Measurements from ENCODE around the gene MAZ.
A peak's percentile ranks its signal among the peaks of the same experiment; 100 is the strongest.

MAZ gene

DNA sequence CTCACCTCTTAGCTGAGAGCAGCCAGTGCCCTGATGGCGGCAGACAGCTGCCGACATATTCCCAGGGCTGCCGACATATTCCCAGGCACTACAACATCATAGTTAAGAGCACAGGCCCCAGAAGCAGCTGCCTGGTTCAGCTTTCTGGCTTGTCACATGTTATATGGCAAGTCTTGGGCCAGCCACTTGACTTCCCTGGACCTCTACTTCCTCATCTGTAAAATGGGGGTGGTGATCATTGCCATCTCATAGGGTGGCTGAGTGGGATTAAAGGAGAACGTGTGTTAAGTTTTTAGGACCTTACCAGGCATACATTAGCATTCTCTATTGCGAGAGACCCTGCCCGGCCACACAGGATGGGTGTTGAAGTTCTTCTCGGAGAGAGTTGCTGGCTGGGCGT is 37.6 kb downstream of the MAZ start:
- TF ChIP-seq, protein P1, sequence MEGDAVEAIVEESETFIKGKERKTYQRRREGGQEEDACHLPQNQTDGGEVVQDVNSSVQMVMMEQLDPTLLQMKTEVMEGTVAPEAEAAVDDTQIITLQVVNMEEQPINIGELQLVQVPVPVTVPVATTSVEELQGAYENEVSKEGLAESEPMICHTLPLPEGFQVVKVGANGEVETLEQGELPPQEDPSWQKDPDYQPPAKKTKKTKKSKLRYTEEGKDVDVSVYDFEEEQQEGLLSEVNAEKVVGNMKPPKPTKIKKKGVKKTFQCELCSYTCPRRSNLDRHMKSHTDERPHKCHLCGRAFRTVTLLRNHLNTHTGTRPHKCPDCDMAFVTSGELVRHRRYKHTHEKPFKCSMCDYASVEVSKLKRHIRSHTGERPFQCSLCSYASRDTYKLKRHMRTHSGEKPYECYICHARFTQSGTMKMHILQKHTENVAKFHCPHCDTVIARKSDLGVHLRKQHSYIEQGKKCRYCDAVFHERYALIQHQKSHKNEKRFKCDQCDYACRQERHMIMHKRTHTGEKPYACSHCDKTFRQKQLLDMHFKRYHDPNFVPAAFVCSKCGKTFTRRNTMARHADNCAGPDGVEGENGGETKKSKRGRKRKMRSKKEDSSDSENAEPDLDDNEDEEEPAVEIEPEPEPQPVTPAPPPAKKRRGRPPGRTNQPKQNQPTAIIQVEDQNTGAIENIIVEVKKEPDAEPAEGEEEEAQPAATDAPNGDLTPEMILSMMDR (IDR thresholded peaks at IDR 0.05; ENCODE audit: borderline replicate concordance, insufficient read depth, low read depth, low read length) = no peak
- no peak overlapping the region for H3K4me3 ChIP-seq (ENCODE audit: low read depth, low read length)

DNA sequence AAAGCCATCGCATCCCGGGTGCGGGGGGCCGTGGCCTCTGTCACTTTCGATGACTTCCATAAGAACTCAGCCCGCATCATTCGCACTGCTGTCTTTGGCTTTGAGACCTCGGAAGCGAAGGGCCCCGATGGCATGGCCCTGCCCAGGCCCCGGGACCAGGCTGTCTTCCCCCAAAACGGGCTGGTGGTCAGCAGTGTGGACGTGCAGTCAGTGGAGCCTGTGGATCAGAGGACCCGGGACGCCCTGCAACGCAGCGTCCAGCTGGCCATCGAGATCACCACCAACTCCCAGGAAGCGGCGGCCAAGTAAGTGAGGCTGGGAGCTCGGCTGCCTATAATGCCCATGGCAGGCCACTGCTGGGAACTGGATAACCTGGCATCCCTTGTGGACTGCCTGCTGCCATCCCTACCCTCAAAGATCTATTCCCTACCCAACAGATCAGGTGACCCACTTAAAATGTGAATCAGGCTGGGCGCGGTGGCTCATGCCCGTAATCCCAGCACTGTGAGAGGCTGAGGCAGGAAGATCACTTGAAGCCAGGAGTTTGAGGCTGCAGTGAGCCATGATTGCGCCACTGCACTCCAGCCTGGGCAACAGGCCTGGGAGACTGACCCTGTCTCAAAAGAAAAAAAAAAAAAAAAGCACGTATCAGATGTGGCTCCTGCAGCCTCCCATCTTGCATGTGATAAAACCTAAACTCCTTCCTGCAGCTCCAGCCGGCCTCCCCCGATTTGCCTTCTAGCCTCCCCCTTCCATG is 38.4 kb downstream of the MAZ start:
- no peak overlapping the region for H3K4me3 ChIP-seq (ENCODE audit: low read depth, low read length)
- TF ChIP-seq, protein P1 (IDR thresholded peaks at IDR 0.05; ENCODE audit: borderline replicate concordance, insufficient read depth, low read depth, low read length) = no peak

DNA sequence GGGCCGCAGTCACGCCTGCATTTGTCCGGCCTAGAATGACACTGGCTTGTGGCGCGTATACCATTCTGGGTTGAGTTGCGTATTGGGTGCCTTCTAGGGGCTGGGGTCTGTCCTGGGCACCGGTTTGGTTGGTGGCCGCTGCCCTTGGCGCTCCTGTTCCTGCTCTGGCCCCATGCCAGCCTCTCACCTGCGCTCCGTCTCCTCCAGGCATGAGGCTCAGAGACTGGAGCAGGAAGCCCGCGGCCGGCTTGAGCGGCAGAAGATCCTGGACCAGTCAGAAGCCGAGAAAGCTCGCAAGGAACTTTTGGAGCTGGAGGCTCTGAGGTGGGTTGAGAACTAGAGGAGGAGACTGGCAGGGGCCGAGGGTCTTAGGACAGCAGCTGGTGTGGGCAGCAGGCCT is 39.3 kb downstream of the MAZ start:
- no peak overlapping the region for H3K4me3 ChIP-seq (ENCODE audit: low read depth, low read length)
- TF ChIP-seq, protein P1 (IDR thresholded peaks at IDR 0.05; ENCODE audit: borderline replicate concordance, insufficient read depth, low read depth, low read length) = no peak

DNA sequence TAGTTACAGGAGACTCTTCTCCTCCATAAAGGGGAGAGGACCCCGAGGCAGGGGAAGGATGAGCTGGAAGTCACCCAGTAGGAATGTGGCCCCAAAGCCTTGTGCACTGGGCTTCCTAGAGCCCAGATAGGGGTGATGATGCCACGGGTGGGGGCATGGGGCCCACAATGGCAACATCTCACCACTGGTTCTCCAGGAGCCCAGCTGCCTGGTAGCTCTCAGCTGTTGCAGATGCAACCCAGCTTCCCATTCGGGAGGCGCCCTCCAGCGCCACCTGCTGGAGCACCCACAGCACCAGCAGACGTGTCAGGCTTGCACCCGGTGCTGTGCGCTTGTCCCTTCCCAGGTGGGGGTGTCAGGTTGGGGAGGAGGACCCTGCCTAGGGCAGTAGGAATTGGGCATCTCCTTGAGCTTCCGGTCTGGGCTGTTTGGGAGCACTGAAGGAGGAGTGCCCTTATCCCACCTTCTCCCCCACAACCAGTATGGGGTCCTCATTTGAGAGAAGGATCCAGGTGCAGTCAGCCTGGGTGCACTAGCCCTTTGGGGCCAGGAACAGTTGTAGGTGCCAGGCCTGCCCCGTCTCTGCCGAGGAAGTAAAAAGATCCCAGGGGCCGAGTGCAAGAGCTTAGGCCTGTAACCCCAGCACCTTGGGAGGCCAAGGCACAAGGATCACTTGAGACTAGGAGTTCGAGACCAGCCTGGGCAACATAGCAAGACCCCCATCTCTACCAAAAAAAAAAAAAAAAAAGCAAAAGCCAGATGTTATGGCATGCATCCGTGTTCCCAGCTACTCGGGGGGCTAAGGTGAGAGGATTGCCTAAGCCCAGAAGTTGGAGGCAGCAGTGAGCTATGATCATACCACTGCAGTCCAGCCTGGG is 42.3 kb downstream of the MAZ start:
- no peak overlapping the region for H3K4me3 ChIP-seq (ENCODE audit: low read depth, low read length)
- TF ChIP-seq, protein P1 (IDR thresholded peaks at IDR 0.05; ENCODE audit: borderline replicate concordance, insufficient read depth, low read depth, low read length) = peak; percentile 99

DNA sequence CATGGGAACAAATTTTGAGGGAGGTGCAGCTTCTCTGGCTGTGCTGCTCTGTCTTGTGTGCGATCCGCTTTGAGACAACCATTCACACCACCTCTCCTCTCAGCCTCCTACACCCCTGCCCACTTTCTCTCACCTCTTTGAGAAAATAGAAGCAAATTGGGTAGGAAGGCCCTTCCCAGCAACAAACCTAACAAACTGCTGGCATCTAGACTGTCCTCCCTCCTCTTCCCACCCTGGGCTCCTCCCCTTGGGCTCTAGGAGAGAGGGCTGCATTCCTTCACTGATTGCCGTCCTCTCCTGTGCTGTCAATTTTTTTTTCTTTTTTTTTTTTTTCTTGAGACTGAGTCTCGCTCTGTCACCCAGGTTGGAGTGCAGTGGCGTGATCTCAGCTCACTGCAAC is 43.2 kb downstream of the MAZ start:
- TF ChIP-seq, protein P1 (IDR thresholded peaks at IDR 0.05; ENCODE audit: borderline replicate concordance, insufficient read depth, low read depth, low read length) = no peak
- H3K4me3 ChIP-seq (ENCODE audit: low read depth, low read length) = no peak overlapping the region

DNA sequence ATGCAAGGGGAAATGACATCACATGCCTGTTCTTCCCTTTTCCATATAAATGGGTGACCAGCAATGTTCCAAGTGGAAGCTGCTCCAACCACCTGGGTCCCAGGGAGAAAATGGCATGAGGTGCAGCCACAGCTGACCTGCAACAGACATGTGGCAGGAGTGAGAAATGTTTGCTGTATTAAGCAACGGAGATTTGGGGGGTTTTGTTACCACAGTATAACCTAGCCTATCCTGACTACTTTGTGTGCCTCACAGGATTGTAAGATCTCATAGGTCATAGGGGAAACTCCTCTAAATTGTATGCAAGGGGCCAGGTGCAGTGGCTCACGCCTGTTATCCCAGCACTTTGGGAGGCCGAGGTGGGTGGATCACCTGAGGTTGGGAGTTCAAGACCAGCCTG is 44.7 kb downstream of the MAZ start:
- H3K4me3 ChIP-seq (ENCODE audit: low read depth, low read length) = no peak overlapping the region
- TF ChIP-seq, protein P1 (IDR thresholded peaks at IDR 0.05; ENCODE audit: borderline replicate concordance, insufficient read depth, low read depth, low read length) = no peak

All from GM12875 (cell line).